22Rv1 (cell line): ENCODE measurements around the gene NCOA3.

ENCODE experiments used
- H3K27ac ChIP-seq: fragments of 450-650 bp; 2 replicates; pipeline ENCODE4 v1.5.1; 2017
- ZFX ChIP-seq: fragments of 450-650 bp; IDR thresholded peaks from 2 replicates; pipeline ENCODE4 v1.6.1; 2017; ENCODE audit warnings: antibody characterized with exemption, borderline replicate concordance
- TF ChIP-seq, protein P1 (sequence below): fragments of 450-650 bp; IDR thresholded peaks from 2 replicates; pipeline ENCODE4 v1.5.1; 2017; ENCODE audit warnings: mild to moderate bottlenecking

NCOA3 gene

GRCh38 chr20:47566269-47566668 is 64.6 kb downstream of the NCOA3 start:
- TF ChIP-seq, protein P1, sequence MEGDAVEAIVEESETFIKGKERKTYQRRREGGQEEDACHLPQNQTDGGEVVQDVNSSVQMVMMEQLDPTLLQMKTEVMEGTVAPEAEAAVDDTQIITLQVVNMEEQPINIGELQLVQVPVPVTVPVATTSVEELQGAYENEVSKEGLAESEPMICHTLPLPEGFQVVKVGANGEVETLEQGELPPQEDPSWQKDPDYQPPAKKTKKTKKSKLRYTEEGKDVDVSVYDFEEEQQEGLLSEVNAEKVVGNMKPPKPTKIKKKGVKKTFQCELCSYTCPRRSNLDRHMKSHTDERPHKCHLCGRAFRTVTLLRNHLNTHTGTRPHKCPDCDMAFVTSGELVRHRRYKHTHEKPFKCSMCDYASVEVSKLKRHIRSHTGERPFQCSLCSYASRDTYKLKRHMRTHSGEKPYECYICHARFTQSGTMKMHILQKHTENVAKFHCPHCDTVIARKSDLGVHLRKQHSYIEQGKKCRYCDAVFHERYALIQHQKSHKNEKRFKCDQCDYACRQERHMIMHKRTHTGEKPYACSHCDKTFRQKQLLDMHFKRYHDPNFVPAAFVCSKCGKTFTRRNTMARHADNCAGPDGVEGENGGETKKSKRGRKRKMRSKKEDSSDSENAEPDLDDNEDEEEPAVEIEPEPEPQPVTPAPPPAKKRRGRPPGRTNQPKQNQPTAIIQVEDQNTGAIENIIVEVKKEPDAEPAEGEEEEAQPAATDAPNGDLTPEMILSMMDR, result no peak
- TF ChIP-seq ZFX, result no peak
- no peak overlapping the region for H3K27ac ChIP-seq

GRCh38 chr20:47568019-47568418 is 66.3 kb downstream of the NCOA3 start:
- peak overlapping the region; percentile 72 for H3K27ac ChIP-seq
- TF ChIP-seq, protein P1, result no peak
- TF ChIP-seq ZFX, result no peak

- peak overlapping the region; percentile 72; the same call in 1 of the 2 replicates for H3K27ac ChIP-seq
Measured at GRCh38 chr20:47568837-47569410, 67.2 kb downstream of the NCOA3 start.

DNA sequence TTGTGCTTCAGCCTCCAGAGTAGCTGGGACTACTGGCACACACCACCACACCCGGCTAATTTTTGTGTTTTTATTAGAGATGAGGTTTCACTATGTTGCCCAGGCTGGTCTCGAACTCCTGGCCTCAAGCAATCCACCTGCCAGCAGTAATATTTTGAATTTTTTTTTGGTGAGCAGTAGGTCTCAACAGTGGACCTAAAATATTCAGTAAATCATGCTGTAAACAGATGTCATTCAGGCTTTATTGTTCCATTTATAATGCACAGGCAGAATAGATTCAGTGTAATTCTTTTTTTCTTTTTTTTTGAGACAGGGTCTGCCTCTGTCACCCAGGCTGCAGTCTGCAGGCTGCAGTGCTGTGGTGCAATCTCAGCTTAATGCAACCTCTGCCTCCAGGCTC is 69.7 kb downstream of the NCOA3 start:
- TF ChIP-seq, protein P1, result no peak
- TF ChIP-seq ZFX, result no peak
- H3K27ac ChIP-seq, result no peak overlapping the region

More at GRCh38 chr20:47568837-47569410, 67.2 kb downstream of the NCOA3 start:
- no peak for TF ChIP-seq ZFX
- TF ChIP-seq, protein P1, result no peak

GRCh38 chr20:47572105-47572729 is 70.5 kb downstream of the NCOA3 start:
- H3K27ac ChIP-seq, result no peak overlapping the region
- no peak for TF ChIP-seq ZFX
- TF ChIP-seq, protein P1, result no peak

DNA sequence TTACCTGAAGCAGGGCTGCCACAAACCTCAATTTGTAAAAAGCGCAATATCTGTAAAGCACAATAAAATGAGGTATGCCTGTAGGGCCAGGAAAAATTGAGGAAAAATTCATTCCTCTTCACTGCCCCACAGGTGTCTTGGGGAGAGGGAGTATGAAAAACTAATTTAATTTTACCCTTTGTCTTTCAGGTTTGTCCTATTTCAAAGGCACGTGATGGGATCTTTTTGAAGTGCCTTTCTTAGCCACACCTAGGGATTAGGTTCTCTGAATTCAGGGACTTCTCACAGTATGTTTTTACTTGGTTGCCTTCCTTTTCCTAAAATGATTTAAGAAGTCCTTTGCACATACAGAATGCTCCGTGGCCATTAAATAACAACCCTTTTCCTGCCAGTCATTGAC is 71.9 kb downstream of the NCOA3 start:
- no peak overlapping the region for H3K27ac ChIP-seq
- TF ChIP-seq ZFX, result no peak
- TF ChIP-seq, protein P1, result no peak

- no peak for TF ChIP-seq ZFX
- TF ChIP-seq, protein P1, result no peak
- peak overlapping the region; percentile 21; the same call in 1 of the 2 replicates for H3K27ac ChIP-seq
Measured at GRCh38 chr20:47574616-47575364, 73.1 kb downstream of the NCOA3 start.
